Measurements from ENCODE around the gene SLC22A31.

GRCh38 chr16:89244754-89245153 is 44.4 kb upstream of the SLC22A31 start:
- TF ChIP-seq GATA2 (IDR thresholded peaks at IDR 0.05; ENCODE audit: low read depth, low read length) (no peak), GATA3 (IDR thresholded peaks at IDR 0.05; ENCODE audit: low read depth, low read length) (no peak)

Data from SH-SY5Y (cell line).